Measurements from ENCODE around the gene ZSCAN10.
A peak's percentile ranks its signal among the peaks of the same experiment; 100 is the strongest.

DNA sequence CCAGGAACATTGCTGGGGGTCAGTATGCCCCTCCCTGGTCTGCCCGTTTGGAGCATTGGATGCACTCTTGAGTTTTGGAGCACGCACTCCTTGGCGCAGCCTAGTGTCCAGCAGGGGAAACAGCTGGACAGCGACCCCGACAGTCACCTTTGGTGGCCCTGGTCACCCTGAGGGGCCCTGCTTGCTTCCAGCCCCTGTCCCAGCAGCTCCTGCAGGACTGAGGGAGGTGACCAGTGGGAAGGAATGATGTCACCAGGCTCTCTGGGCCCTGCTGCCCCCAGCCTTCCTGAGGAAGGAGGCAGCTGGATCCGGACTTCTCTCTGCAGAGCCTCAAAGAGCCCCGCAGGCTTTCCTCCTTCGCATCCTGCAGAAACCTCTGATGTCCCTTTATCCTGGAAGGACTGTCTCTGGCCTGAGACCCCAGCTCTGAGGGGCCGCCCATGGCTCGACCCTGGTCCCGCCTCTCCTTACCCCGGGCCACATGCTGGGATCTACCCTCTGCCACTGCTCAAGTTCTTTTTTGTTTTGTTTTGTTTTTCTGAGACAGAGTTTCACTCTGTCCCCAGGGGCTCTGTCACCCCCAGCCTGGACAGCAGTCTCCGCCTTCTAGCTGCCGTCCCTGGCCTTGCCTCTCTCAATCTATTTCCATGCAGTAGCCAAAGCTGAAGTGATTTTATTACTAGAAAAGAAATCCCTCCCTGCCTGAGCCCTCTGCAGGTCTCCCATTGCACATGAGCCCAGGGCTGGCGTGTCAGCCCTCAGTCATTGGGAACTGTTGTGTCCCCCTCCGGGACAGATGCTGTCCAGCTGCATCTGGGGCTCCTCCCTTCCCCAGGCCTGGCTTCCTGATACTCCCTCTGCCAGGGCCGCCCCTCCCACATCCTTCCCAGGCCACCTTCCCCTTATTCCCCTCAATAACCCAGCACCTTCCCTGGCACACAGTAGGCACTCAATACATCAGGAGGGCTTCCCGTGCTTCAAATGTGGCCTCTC lies 11.6 kb downstream of the ZSCAN10 start:
- TF ChIP-seq, protein P1, sequence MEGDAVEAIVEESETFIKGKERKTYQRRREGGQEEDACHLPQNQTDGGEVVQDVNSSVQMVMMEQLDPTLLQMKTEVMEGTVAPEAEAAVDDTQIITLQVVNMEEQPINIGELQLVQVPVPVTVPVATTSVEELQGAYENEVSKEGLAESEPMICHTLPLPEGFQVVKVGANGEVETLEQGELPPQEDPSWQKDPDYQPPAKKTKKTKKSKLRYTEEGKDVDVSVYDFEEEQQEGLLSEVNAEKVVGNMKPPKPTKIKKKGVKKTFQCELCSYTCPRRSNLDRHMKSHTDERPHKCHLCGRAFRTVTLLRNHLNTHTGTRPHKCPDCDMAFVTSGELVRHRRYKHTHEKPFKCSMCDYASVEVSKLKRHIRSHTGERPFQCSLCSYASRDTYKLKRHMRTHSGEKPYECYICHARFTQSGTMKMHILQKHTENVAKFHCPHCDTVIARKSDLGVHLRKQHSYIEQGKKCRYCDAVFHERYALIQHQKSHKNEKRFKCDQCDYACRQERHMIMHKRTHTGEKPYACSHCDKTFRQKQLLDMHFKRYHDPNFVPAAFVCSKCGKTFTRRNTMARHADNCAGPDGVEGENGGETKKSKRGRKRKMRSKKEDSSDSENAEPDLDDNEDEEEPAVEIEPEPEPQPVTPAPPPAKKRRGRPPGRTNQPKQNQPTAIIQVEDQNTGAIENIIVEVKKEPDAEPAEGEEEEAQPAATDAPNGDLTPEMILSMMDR (IDR thresholded peaks at IDR 0.05): peak in 1 of 7 experiments; percentile 10
- TF ChIP-seq POLR2A (IDR thresholded peaks at IDR 0.05): no peak
- no peak for TF ChIP-seq EP300 (IDR thresholded peaks at IDR 0.05)
